ENCODE results near the gene ZNF516.
"Not testable (repeated sequence)": the region's sequence is repeated elsewhere in the genome, so short reads cannot be mapped to it uniquely, and the experiment has no call there.

Gene ZNF516, protein sequence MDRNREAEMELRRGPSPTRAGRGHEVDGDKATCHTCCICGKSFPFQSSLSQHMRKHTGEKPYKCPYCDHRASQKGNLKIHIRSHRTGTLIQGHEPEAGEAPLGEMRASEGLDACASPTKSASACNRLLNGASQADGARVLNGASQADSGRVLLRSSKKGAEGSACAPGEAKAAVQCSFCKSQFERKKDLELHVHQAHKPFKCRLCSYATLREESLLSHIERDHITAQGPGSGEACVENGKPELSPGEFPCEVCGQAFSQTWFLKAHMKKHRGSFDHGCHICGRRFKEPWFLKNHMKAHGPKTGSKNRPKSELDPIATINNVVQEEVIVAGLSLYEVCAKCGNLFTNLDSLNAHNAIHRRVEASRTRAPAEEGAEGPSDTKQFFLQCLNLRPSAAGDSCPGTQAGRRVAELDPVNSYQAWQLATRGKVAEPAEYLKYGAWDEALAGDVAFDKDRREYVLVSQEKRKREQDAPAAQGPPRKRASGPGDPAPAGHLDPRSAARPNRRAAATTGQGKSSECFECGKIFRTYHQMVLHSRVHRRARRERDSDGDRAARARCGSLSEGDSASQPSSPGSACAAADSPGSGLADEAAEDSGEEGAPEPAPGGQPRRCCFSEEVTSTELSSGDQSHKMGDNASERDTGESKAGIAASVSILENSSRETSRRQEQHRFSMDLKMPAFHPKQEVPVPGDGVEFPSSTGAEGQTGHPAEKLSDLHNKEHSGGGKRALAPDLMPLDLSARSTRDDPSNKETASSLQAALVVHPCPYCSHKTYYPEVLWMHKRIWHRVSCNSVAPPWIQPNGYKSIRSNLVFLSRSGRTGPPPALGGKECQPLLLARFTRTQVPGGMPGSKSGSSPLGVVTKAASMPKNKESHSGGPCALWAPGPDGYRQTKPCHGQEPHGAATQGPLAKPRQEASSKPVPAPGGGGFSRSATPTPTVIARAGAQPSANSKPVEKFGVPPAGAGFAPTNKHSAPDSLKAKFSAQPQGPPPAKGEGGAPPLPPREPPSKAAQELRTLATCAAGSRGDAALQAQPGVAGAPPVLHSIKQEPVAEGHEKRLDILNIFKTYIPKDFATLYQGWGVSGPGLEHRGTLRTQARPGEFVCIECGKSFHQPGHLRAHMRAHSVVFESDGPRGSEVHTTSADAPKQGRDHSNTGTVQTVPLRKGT

DNA sequence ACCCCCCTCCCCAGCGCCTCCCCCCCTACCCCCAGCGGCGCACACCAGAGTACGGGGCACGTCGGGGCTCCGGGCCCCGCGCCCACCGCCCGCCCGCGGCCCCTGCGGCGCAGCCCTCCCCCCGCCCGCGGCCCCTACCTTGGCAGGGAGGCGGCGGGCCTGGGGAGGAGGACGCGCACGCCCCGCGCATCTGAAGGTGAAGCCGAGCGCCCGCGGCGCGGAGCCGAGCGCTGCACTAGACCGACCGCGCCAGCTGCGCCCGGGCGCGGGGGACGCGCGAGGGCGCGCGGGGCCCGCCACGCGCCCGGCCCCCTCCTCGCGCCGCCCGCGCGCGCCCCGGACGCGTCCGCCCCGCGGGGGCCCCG, at the start of gene ZNF516:
Gene ZNF516 (minus strand): TSS at position 237 of the 365 bp plus-strand sequence. CDS start 52,188 bp downstream, outside the sequence.
- DNase-seq = no peak

- no peak for DNase-seq
Observed at GRCh38 chr18:76538846-76539245, 43.8 kb upstream of the ZNF516 start.

DNA sequence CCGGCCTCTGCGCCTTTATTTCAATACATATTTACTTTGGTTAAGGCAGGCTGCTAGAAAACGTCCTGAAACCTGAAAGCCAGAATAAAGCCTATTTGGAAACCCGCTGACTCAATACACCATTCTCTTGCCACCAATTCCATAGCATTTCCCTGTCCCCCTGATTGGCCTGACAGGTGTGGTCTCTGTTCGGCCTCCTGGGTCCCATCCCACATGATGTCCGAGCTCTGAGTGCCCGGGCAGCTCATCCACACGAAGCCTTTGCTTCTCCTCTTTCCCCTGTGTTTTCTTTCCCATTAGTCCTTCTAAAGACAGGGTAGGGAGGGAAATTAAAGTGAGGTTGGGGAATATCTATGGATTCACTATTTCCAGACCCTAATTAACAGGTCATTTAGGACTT, 42.6 kb upstream of the ZNF516 start:
- DNase-seq = no peak

GRCh38 chr18:76536593-76536992, 41.6 kb upstream of the ZNF516 start:
- not testable (repeated sequence) for DNase-seq

- no peak for DNase-seq
Observed at GRCh38 chr18:76532875-76533274, 37.8 kb upstream of the ZNF516 start.

GRCh38 chr18:76530846-76531245, 35.8 kb upstream of the ZNF516 start:
- no peak for DNase-seq

- DNase-seq = no peak
Observed at GRCh38 chr18:76530391-76530790, 35.3 kb upstream of the ZNF516 start.

DNA sequence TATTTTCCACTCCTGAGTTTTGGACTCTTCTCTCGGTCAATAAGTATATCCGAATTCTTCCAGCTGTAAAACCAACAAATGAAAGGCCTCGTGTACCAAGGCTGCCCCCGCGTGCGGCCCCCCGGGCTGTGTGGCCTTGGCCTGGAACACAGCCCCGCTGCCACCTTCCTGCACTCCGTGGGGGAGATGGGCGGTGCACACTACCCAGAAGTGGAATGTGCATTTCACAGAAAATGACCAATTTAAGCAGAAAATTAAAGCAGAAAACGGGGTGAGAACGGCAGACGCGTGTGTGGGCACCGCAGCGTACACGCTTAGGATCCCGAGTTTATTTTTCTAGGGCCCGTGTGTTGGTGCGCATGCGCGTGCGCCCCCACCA, 34.4 kb upstream of the ZNF516 start:
- no peak for DNase-seq

- DNase-seq = no peak
Observed at GRCh38 chr18:76528477-76529432, 33.7 kb upstream of the ZNF516 start.

DNA sequence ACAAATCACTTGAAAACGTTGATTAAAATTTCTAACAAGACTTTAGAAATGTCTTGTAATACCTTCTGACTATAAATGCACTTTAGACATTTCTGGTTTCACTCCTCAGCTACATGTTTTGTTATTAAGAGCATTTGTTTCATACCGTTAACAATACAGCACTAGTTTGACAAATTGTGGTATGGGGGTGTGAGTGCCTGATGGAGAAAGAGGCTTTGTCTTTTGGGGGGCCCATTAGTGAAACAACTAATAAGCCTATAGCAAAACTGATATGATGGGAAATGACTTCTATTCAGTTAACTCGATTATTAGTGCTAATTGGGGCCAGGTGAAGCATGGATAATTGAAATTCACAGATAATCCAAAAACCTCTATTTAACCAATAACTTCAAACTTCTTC, 30.9 kb upstream of the ZNF516 start:
- DNase-seq = no peak

GRCh38 chr18:76524900-76525698, 30.1 kb upstream of the ZNF516 start:
- no peak for DNase-seq

GRCh38 chr18:76524477-76524876, 29.4 kb upstream of the ZNF516 start:
- DNase-seq = no peak

GRCh38 chr18:76522551-76522950, 27.5 kb upstream of the ZNF516 start:
- no peak for DNase-seq

- DNase-seq = no peak
Observed at GRCh38 chr18:76522122-76522503, 27.1 kb upstream of the ZNF516 start.

- no peak for DNase-seq
Observed at GRCh38 chr18:76521417-76522121, 26.5 kb upstream of the ZNF516 start.

DNA sequence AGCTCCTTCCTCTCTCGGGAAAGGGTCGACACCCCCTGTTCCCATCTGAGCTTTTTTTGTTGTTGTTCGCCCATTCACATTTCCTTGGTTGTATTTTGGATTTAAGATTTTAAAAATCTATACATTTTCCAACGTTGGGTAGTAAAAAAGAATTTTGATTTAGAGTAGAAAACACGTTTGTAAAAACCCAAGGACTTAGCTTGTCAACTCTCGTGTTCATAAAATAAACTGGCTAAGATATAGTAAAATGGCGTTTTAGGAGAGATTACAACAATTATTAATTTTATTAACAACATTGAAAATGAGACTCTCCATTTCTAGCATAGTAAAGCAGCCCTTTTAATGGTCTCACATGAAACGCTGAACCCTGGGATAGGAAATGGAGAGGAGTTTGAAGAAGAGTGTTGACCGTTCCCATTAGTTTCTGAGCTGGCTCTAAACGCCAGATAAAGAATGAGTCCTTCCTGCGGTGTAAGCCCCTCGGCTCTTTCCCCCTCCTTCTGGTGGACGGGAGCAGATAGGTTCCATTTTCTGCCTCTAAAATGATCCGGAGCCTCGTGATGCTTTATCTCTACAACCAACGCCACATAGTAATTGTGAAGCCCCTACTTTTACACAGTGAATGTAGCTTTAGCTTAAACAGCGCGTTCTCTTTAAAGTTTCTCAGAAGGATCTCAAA, 24.0 kb upstream of the ZNF516 start:
- no peak for DNase-seq

GRCh38 chr18:76518123-76518859, 23.2 kb upstream of the ZNF516 start:
- no peak for DNase-seq

- DNase-seq = no peak
Observed at GRCh38 chr18:76515576-76515975, 20.5 kb upstream of the ZNF516 start.

- no peak for DNase-seq
Observed at GRCh38 chr18:76514573-76514972, 19.5 kb upstream of the ZNF516 start.

Data from activated effector memory CD4-positive, alpha-beta T cell treated with Interleukin-2 at 50 U/mL for 16 hours (primary cell).